Endodermal cell (in vitro differentiated cells): ENCODE data around the gene ANKRD33B. TPM values are rescaled to one million over a fixed set of nuclear protein-coding genes. Genes with fewer than 3 reads are reported as not detected.

Source experiments
- DNase-seq: peaks from one replicate; pipeline ENCODE4 v3.0.0-alpha.2; 2017
- H3K27ac ChIP-seq: 2 replicates; pipeline ENCODE4 v1.5.1; 2013; ENCODE audit warnings: mild to moderate bottlenecking, low read depth, low read length, moderate library complexity
- H3K27me3 ChIP-seq: 2 replicates; pipeline ENCODE4 v1.6.1; 2013; ENCODE audit warnings: mild to moderate bottlenecking, low read length, moderate library complexity; ENCODE audit not compliant: insufficient read depth, control insufficient read depth, poor library complexity, severe bottlenecking
- H3K36me3 ChIP-seq: 2 replicates; pipeline ENCODE4 v1.7.0; 2013; ENCODE audit warnings: mild to moderate bottlenecking, low read length, moderate library complexity; ENCODE audit not compliant: control insufficient read depth, insufficient read depth
- H3K4me1 ChIP-seq: one replicate; pipeline ENCODE4 v1.7.0; 2013; ENCODE audit warnings: low read length; ENCODE audit not compliant: control insufficient read depth, insufficient read depth
- H3K4me3 ChIP-seq: 2 replicates; pipeline ENCODE4 v1.5.1; 2013; ENCODE audit warnings: mild to moderate bottlenecking, low read length, moderate library complexity
- H3K9ac ChIP-seq: 2 replicates; pipeline ENCODE4 v1.6.1; 2013; ENCODE audit warnings: mild to moderate bottlenecking, low read length, moderate library complexity; ENCODE audit not compliant: poor library complexity, severe bottlenecking; ENCODE audit errors: extremely low read depth
- H3K9me3 ChIP-seq: 2 replicates; pipeline ENCODE4 v1.6.1; 2013; ENCODE audit warnings: mild to moderate bottlenecking, low read length, moderate library complexity; ENCODE audit not compliant: control insufficient read depth
- H3K27ac Mint-ChIP-seq: 2 replicates; pipeline ENCODE4 v1.8.0; 2020; ENCODE audit warnings: mixed read lengths
- H3K27me3 Mint-ChIP-seq: 2 replicates; pipeline ENCODE4 v1.8.0; 2021; ENCODE audit warnings: mild to moderate bottlenecking, mixed read lengths; ENCODE audit not compliant: insufficient read depth
- H3K36me3 Mint-ChIP-seq: 2 replicates; pipeline ENCODE4 v1.8.0; 2020; ENCODE audit warnings: low read depth, mixed read lengths
- H3K4me1 Mint-ChIP-seq: 2 replicates; pipeline ENCODE4 v1.8.0; 2020; ENCODE audit warnings: mixed read lengths
- H3K4me3 Mint-ChIP-seq: 2 replicates; pipeline ENCODE4 v1.8.0; 2020; ENCODE audit warnings: mild to moderate bottlenecking, moderate library complexity, mixed read lengths
- H3K9me3 Mint-ChIP-seq: 2 replicates; pipeline ENCODE4 v1.8.0; 2020; ENCODE audit warnings: mild to moderate bottlenecking, mixed read lengths
- CTCF ChIP-seq: fragments of 200-600 bp; sonication (generic); conservative IDR thresholded peaks from 2 replicates; pipeline ENCODE4 v1.5.0; 2021; ENCODE audit warnings: antibody characterized with exemption, mild to moderate bottlenecking
- WGBS, 2 experiments: methylation state at CpG; one replicate each; pipeline versions ENCODE4 v1.1.5 to v1.1.7; 2013; ENCODE audit warnings: missing lambda C conversion rate in 2 of 2, mixed read lengths in 1 of 2; ENCODE audit not compliant: insufficient coverage in 1 of 2, insufficient read length in 1 of 2; 5-methylcytosine and 5-hydroxymethylcytosine counted together
- total RNA-seq, 2 donors: library from RNA; stranded (reverse); fragmentation: NEBNext Ultra II Directional in 1 of 2; extraction: Animal tissue kit (Norgen Biotek cat#: 25700) in 1 of 2; gene quantifications; 2 replicates in 1 of 2; 3 replicates in 1 of 2; pipeline ENCODE4 v1.2.1, GENCODE V29; 2021

ANKRD33B gene
- total RNA-seq, 2 donors from 2014 or later = 21.9 to 37.2 TPM

GRCh38 chr5:10658265-10658664 is 94.4 kb downstream of the ANKRD33B start:
- Mint-ChIP-seq H3K36me3 (no peaks in the 10 kb centered on the region), H3K4me3 (no peak overlapping the region), H3K27ac (no peak overlapping the region), H3K9me3 (peaks cover 4% of the 10 kb centered on the region), H3K27me3 (no peaks in the 10 kb centered on the region), H3K4me1 (no peaks in the 10 kb centered on the region)
- Histone ChIP-seq H3K9ac (no peak overlapping the region), H3K4me3 (no peak overlapping the region), H3K27me3 (no peaks in the 10 kb centered on the region), H3K27ac (no peak overlapping the region), H3K4me1 (no peaks in the 10 kb centered on the region), H3K9me3 (no peaks in the 10 kb centered on the region), H3K36me3 (no peaks in the 10 kb centered on the region)
- 83 to 100% methylated on average over 3 to 4 of the region's 4 CpGs for WGBS, 2 experiments
- no peak for DNase-seq
- TF ChIP-seq CTCF = no peak

GRCh38 chr5:10660135-10660534 is 96.3 kb downstream of the ANKRD33B start:
- Histone ChIP-seq H3K27me3 (no peaks in the 10 kb centered on the region), H3K27ac (no peak overlapping the region), H3K4me3 (no peak overlapping the region), H3K9me3 (no peaks in the 10 kb centered on the region), H3K36me3 (no peaks in the 10 kb centered on the region), H3K9ac (no peak overlapping the region), H3K4me1 (no peaks in the 10 kb centered on the region)
- Mint-ChIP-seq H3K4me1 (no peaks in the 10 kb centered on the region), H3K9me3 (peaks cover 4% of the 10 kb centered on the region), H3K27ac (no peak overlapping the region), H3K4me3 (no peak overlapping the region), H3K27me3 (no peaks in the 10 kb centered on the region), H3K36me3 (no peaks in the 10 kb centered on the region)
- no peak for TF ChIP-seq CTCF
- WGBS, 2 experiments = 92% methylated on average over 3 of the region's 3 CpGs; no CpG with 5 or more reads in 1 of the 2 experiments
- no peak for DNase-seq

- H3K9me3 Mint-ChIP-seq = peaks cover 4% of the 10 kb centered on the region
- Histone ChIP-seq H3K9me3 (no peaks in the 10 kb centered on the region), H3K27ac (no peak overlapping the region), H3K36me3 (no peaks in the 10 kb centered on the region), H3K4me3 (no peak overlapping the region), H3K27me3 (no peaks in the 10 kb centered on the region), H3K4me1 (no peaks in the 10 kb centered on the region), H3K9ac (no peak overlapping the region)
- DNase-seq = no peak
- H3K4me1 Mint-ChIP-seq = no peaks in the 10 kb centered on the region
- H3K27me3 Mint-ChIP-seq = no peaks in the 10 kb centered on the region
- no peak for TF ChIP-seq CTCF
- no peak overlapping the region for H3K27ac Mint-ChIP-seq
- H3K36me3 Mint-ChIP-seq = no peaks in the 10 kb centered on the region
- no peak overlapping the region for H3K4me3 Mint-ChIP-seq
- WGBS, 2 experiments = 93 to 96% methylated on average over 10 to 15 of the region's 15 CpGs
These were observed 97.0 kb downstream of the ANKRD33B start for GRCh38 chr5:10660720-10661387.
